Duodenal mucosa (tissue), 2 donors: ENCODE data around the gene PLD4.
"Not testable (repeated sequence)": the region's sequence is repeated elsewhere in the genome, so short reads cannot be mapped to it uniquely, and the experiment has no call there.

Experiments
- H3K27ac ChIP-seq: one replicate; pipeline ENCODE4 v1.7.0; 2013; ENCODE audit warnings: low read depth, low read length
- H3K27me3 ChIP-seq, 2 donors: one replicate each; pipeline ENCODE4 v1.7.0; 2013; ENCODE audit warnings: low read length in 2 of 2, control low read depth in 1 of 2; ENCODE audit not compliant: insufficient read depth in 2 of 2, control insufficient read depth in 1 of 2
- H3K36me3 ChIP-seq, 2 donors: one replicate each; pipeline ENCODE4 v1.7.0; 2013; ENCODE audit warnings: low read length in 2 of 2, control low read depth in 1 of 2; ENCODE audit not compliant: insufficient read depth in 2 of 2, control insufficient read depth in 1 of 2
- H3K4me1 ChIP-seq, 2 donors: one replicate each; pipeline ENCODE4 v1.7.0; 2013; ENCODE audit warnings: low read length in 2 of 2, control low read depth in 1 of 2; ENCODE audit not compliant: insufficient read depth in 2 of 2, control insufficient read depth in 1 of 2
- H3K4me3 ChIP-seq, 2 donors: one replicate each; pipeline ENCODE4 v1.7.0; 2013; ENCODE audit warnings: low read length in 2 of 2, low read depth in 1 of 2
- H3K9ac ChIP-seq, 2 donors: one replicate each; pipeline ENCODE4 v1.7.0; 2013; ENCODE audit warnings: low read length in 2 of 2, low read depth in 1 of 2
- H3K9me3 ChIP-seq, 2 donors: one replicate each; pipeline ENCODE4 v1.7.0; 2013; ENCODE audit warnings: low read length in 2 of 2, control low read depth in 1 of 2; ENCODE audit not compliant: control insufficient read depth in 1 of 2

The PLD4 gene

DNA sequence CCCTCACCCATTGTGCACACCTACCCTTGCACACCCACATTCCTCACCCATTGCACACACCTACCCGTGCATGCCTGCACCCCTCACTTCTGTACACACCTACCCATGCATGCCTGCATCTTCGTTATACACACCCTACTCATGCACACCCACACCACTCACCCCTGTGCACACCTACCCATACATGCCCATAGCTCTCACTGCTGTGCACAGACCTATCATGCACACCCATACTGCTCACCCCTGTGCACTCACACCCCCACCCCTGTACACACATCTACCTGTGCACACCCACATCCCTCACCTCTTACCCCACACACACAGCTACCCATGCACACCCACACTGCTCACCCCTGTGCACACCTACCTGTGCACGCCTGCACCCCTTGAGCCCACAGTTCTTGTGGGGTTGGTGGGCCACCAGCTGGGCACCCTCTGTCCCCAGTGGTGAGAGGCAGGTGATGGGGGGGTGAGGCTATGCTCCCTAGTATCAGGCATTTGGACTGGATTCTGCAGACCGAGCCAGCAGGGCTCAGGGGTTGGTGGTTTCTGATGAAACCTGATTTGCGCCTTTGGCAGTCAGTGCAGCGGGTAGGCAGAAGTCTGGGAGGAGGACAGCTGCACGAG, 44.0 kb upstream of the PLD4 start:
- Histone ChIP-seq H3K27ac (no peak overlapping the region), H3K27me3 (no peaks in the 10 kb centered on the region), H3K36me3 (peaks cover 6 to 44% of the 10 kb centered on the region in 2 donors), H3K4me3 (no peak overlapping the region), H3K9me3 (no peaks in the 10 kb centered on the region), H3K9ac (no peak overlapping the region), H3K4me1 (peaks cover 0 to 3% of the 10 kb centered on the region in 2 donors)

DNA sequence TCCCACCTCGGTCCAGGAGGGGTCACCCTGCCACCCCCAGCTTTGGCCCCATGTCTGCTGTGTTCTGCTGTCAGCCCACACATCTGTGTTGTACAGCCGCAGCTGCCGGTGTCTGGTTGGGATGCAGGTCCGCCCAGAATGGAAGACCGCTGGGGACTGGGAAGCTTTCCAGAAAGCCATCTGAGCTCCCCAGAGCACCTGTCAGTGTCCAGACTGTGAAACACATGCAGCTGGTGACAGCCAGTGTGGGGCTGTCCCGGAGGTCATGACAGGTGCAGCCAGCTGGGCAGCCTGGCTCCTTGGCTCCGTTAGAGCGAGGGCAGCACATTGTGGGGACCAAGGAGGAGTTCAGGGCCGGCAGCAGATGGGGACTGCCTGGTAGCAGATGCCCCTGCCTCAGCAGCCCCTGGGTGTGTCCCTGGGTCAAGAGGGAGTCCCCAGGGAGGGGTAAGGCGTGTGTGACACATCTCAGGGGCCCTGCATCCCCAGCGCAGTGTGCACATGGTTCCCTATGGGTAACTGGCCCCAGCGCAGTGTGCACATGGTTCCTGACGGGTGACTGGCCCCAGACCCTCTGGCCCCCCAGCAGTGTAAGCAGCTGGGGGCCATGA, 43.2 kb upstream of the PLD4 start:
- H3K27ac ChIP-seq = no peak overlapping the region
- H3K36me3 ChIP-seq = peaks cover 6 to 51% of the 10 kb centered on the region in 2 donors

DNA sequence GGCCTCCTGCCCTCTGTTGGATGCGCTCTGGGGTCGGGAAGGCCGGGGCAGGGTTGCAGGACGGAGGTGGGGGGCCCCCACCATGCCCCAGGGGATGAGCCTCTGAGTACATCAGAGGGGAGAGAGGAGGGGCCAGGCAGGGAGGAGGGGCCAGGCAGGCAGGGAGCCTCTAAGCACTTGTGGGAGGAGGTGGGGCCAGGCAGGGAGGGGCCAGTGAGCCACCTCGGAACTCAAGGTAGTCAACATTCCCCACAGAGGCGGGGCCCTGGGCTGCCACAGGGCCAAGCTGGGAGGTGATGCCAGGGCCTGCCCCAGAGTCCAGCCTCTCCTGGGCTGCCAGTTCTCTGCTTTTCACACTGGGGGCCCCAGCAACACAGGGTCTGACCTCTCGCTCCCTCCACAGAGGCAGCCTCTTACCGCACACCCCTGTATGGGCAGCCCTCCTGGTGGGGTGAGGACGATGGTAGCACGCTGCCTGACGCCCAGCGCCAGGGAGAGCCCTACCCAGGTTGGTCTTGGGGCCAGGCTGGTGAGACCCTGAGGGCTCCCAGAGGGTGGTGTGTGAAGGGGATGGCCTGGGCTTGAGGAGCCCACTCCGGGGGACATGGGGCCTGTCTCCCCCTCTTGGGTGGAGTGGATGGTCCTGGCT, 42.2 kb upstream of the PLD4 start:
- Histone ChIP-seq H3K9me3 (no peaks in the 10 kb centered on the region), H3K27me3 (no peaks in the 10 kb centered on the region), H3K36me3 (peaks cover 6 to 51% of the 10 kb centered on the region in 2 donors), H3K27ac (no peak overlapping the region), H3K4me1 (peaks cover 0 to 3% of the 10 kb centered on the region in 2 donors), H3K9ac (no peak overlapping the region), H3K4me3 (no peak overlapping the region)

More for the DNA sequence above, 43.2 kb upstream of the PLD4 start:
- H3K9ac ChIP-seq = no peak overlapping the region
- H3K9me3 ChIP-seq = no peaks in the 10 kb centered on the region
- H3K4me3 ChIP-seq = no peak overlapping the region
- peaks cover 0 to 3% of the 10 kb centered on the region in 2 donors for H3K4me1 ChIP-seq
- H3K27me3 ChIP-seq = no peaks in the 10 kb centered on the region

DNA sequence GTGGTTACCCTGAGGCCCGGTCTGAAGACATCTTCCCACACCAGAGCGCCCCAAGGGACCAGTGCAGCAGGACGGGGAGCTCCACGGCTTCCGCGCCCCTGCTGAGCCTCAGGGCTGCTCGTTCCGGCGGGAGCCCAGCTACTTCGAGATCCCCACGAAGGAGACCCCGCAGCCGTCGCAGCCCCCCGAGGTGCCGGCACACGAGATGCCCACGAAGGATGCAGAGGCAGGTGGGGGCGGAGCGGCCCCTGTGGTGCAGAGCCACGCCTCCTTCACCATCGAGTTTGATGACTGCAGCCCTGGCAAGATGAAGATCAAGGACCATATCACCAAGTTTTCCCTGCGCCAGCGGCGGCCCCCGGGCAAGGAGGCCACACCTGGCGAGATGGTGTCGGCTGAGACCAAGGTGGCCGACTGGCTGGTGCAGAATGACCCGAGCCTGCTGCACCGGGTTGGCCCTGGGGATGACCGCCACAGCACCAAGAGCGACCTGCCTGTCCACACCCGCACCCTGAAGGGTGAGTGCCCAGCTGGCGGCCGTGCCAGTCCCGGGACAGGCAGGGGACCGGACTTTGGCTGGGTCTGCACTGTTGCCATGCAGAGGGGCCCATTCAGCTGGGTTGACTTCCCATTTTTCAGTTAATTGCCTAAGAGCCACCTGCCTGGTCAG, 41.6 kb upstream of the PLD4 start:
- no peak overlapping the region for H3K4me3 ChIP-seq
- H3K9me3 ChIP-seq = no peaks in the 10 kb centered on the region
- peaks cover 6 to 51% of the 10 kb centered on the region in 2 donors for H3K36me3 ChIP-seq
- H3K27ac ChIP-seq = no peak overlapping the region
- peaks cover 0 to 3% of the 10 kb centered on the region in 2 donors for H3K4me1 ChIP-seq
- no peaks in the 10 kb centered on the region for H3K27me3 ChIP-seq
- H3K9ac ChIP-seq = no peak overlapping the region

DNA sequence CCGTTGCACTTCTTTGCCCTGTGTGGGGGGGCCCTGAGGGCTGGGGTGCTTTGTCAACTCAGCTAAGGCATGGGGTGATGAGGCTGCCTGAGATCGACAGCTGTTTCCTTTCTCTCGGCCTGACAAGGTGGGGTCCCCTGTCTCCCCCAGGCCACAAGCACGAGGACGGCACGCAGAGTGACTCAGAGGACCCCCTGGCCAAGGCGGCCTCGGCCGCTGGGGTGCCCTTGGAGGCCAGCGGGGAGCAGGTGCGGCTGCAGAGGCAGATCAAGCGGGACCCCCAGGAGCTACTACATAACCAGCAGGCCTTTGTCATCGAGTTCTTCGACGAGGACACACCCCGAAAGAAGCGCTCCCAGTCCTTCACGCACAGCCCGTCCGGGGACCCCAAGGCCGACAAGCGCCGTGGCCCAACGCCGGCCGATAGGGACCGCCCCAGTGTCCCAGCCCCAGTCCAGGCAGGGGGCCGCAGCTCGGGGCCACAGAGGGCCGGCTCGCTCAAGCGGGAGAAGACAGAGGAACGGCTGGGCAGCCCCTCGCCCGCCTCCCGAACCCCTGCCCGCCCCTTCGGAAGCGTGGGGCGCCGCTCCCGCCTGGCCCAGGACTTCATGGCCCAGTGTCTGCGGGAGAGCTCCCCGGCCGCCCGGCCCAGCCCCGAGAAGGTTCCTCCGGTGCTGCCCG, 40.9 kb upstream of the PLD4 start:
- Histone ChIP-seq H3K36me3 (peaks cover 6 to 50% of the 10 kb centered on the region in 2 donors), H3K4me3 (no peak overlapping the region), H3K9ac (no peak overlapping the region), H3K4me1 (peaks cover 0 to 3% of the 10 kb centered on the region in 2 donors), H3K27ac (no peak overlapping the region), H3K9me3 (no peaks in the 10 kb centered on the region), H3K27me3 (no peaks in the 10 kb centered on the region)

DNA sequence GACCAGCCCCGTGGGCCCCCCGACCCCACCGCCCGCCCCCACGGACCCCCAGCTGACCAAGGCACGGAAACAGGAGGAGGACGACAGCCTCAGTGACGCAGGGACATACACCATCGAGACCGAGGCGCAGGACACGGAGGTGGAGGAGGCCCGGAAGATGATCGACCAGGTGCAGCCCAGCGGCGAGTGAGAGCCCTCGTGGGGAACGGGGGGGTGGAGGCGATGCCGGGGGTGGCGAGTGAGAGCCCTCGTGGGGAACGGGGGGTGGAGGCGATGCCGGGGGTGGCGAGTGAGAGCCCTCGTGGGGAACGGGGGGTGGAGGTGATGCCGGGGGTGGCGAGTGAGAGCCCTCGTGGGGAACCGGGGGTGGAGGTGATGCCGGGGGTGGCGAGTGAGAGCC, 40.3 kb upstream of the PLD4 start:
- not testable (repeated sequence) for H3K27ac ChIP-seq, H3K4me3 ChIP-seq, H3K9ac ChIP-seq, H3K9me3 ChIP-seq, H3K4me1 ChIP-seq, H3K27me3 ChIP-seq
- peaks cover 6 to 50% of the 10 kb centered on the region in 2 donors for H3K36me3 ChIP-seq

DNA sequence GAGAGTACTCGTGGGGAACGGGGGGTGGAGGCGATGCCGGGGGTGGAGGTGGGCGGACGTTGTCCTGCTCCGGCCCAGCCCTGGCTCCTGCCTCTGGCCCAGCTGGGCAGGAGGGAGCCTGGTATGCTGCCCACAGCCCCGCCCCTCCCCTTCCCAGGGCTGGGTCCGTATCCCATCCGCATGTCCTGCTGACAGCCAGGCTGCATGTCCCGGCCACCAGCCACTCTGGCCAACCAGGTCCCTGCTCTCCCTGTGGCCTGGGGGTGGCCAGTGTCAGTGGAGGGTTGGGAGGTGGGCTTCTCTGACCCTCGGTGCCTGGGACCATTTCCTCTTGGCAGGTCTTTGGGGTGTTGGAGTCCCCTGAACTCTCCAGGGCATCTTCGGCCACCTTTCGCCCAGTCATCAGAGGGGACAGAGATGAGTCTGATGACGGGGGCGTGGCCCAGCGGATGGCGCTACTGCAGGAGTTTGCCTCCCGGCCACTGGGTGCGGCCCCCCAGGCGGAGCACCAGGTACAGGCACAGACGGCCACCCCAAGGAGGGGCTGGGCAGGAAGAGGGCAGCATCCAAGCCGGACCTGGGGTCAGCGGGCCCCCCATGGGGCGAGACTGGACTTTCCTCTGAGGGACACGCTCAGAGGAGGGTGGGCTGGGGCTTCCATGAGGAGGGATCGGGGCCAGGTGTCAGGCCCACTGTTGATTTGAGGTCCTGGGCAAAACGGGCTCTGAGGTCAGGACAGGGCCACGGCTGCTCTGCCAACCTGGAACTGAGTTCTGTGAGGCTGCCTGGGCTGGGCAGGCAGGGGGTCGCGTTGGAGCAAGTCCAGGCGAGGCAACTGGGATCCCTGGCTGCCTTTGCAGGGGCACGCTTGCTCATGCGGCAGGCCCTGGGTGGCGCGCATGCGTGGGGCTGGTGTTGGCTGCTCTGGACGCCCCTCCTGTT, 39.4 kb upstream of the PLD4 start:
- H3K9ac ChIP-seq = no peak overlapping the region
- peaks cover 6 to 45% of the 10 kb centered on the region in 2 donors for H3K36me3 ChIP-seq
- H3K9me3 ChIP-seq = no peaks in the 10 kb centered on the region
- no peak overlapping the region for H3K27ac ChIP-seq
- no peak overlapping the region for H3K4me3 ChIP-seq
- no peaks in the 10 kb centered on the region for H3K27me3 ChIP-seq
- H3K4me1 ChIP-seq = peaks cover 0 to 3% of the 10 kb centered on the region in 2 donors

DNA sequence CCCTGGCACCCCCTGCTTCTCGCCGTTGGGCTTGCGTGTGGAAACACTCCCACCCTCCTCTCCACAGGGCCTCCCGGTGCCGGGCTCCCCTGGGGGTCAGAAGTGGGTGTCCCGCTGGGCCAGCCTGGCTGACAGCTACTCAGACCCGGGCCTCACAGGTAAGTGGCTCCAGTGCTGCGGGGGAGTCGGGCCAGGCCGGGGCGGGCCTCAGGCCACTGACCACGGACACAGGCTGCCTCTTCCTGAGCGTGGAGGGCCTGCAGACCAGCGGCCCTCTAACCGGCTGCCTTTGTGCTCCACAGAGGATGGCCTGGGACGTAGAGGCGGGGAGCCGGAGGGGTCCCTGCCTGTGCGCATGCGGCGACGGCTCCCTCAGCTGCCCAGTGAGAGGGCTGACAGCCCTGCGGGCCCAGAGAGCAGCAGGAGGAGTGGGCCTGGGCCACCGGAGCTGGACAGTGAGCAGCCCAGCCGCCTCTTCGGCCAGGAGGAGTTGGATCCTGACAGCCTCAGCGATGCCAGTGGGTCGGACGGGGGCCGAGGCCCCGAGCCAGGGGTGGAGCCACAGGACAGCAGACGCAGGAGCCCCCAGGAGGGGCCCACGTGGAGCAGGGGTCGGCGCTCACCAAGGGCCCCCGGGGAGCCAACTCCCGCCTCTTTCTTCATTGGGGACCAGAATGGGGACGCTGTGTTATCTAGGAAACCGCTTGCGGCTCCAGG, 38.5 kb upstream of the PLD4 start:
- Histone ChIP-seq H3K4me3 (no peak overlapping the region), H3K9ac (no peak overlapping the region), H3K27ac (no peak overlapping the region), H3K4me1 (peaks cover 0 to 3% of the 10 kb centered on the region in 2 donors), H3K27me3 (no peaks in the 10 kb centered on the region), H3K9me3 (no peaks in the 10 kb centered on the region), H3K36me3 (peaks cover 0 to 38% of the 10 kb centered on the region in 2 donors)
